PFSK-1 (cell line): Measurements from ENCODE around the gene PPP2R2C.

Experiments
- FOXP2 ChIP-seq: optimal IDR thresholded peaks from 2 replicates; pipeline ENCODE3; 2011; ENCODE audit warnings: borderline replicate concordance, control low read depth, inconsistent platforms; ENCODE audit not compliant: insufficient read depth; ENCODE audit errors: extremely low read length, extremely low read depth
- POLR2AphosphoS5 ChIP-seq: IDR thresholded peaks from 2 replicates; pipeline ENCODE4 v1.6.1; 2012; ENCODE audit warnings: low read depth, mild to moderate bottlenecking, control low read depth, low read length, moderate library complexity
- REST ChIP-seq, 2 experiments: IDR thresholded peaks; 2 replicates each; pipeline versions ENCODE4 v1.6.1 to v1.8.0; 2011 to 2012; ENCODE audit warnings: low read depth in 2 of 2, low read length in 2 of 2, control low read depth in 1 of 2, inconsistent platforms in 1 of 2, mild to moderate bottlenecking in 1 of 2, moderate library complexity in 1 of 2; ENCODE audit not compliant: insufficient read depth in 1 of 2
- SIN3A ChIP-seq: IDR thresholded peaks from 2 replicates; pipeline ENCODE4 v1.6.1; 2012; ENCODE audit warnings: mild to moderate bottlenecking, low read length, moderate library complexity, borderline replicate concordance; ENCODE audit not compliant: insufficient read depth
- TAF1 ChIP-seq: IDR thresholded peaks from 2 replicates; pipeline ENCODE4 v1.6.1; 2012; ENCODE audit warnings: low read length, control low read depth, borderline replicate concordance; ENCODE audit not compliant: insufficient read depth

The PPP2R2C gene

GRCh38 chr4:6402566-6403399, 69.6 kb downstream of the PPP2R2C start:
- TF ChIP-seq TAF1 (no peak), SIN3A (no peak), FOXP2 (no peak), REST (IDR thresholded peaks at IDR 0.05; ENCODE audit: insufficient read depth in 1 of 2, low read depth in 2 of 2, low read length in 2 of 2) (no peak), POLR2AphosphoS5 (no peak)

- TF ChIP-seq REST (IDR thresholded peaks at IDR 0.05; ENCODE audit: insufficient read depth in 1 of 2, low read depth in 2 of 2, low read length in 2 of 2), result no peak
- no peak for TF ChIP-seq POLR2AphosphoS5
- TF ChIP-seq FOXP2, result no peak
- TF ChIP-seq TAF1, result no peak
- no peak for TF ChIP-seq SIN3A
These were observed 70.6 kb downstream of the PPP2R2C start for GRCh38 chr4:6401797-6402196.

- TF ChIP-seq SIN3A (no peak), FOXP2 (no peak), REST (IDR thresholded peaks at IDR 0.05; ENCODE audit: insufficient read depth in 1 of 2, low read depth in 2 of 2, low read length in 2 of 2) (no peak), TAF1 (no peak), POLR2AphosphoS5 (no peak)
These were observed 75.6 kb downstream of the PPP2R2C start for GRCh38 chr4:6396696-6397236.

- TF ChIP-seq REST (IDR thresholded peaks at IDR 0.05; ENCODE audit: insufficient read depth in 1 of 2, low read depth in 2 of 2, low read length in 2 of 2), result no peak
- no peak for TF ChIP-seq TAF1
- no peak for TF ChIP-seq SIN3A
- TF ChIP-seq POLR2AphosphoS5, result no peak
- no peak for TF ChIP-seq FOXP2
These were observed 76.8 kb downstream of the PPP2R2C start for GRCh38 chr4:6395466-6396228.
